HG03039 (cell line): ENCODE results near the gene GNA14.
"Not testable (repeated sequence)": the region's sequence is repeated elsewhere in the genome, so short reads cannot be mapped to it uniquely, and the experiment has no call there.

Experiments used
- ATAC-seq: cut with Tn5 transposase; IDR thresholded peaks from one replicate; pipeline ENCODE4 v1.9.1; 2021; ENCODE audit warnings: mild to moderate bottlenecking, moderate library complexity; ENCODE audit not compliant: unreplicated experiment

The GNA14 gene

GRCh38 chr9:77497322-77498198, 150.6 kb downstream of the GNA14 start:
- ATAC-seq: no peak

GRCh38 chr9:77495834-77496671, 152.1 kb downstream of the GNA14 start:
- ATAC-seq: no peak

GRCh38 chr9:77490279-77490678, 157.8 kb downstream of the GNA14 start:
- ATAC-seq: not testable (repeated sequence)

- ATAC-seq: not testable (repeated sequence)
Measured at GRCh38 chr9:77489405-77490163, 158.5 kb downstream of the GNA14 start.

- no peak for ATAC-seq
Measured at GRCh38 chr9:77488439-77489126, 159.5 kb downstream of the GNA14 start.

- ATAC-seq: no peak
Measured at GRCh38 chr9:77486968-77487367, 161.2 kb downstream of the GNA14 start.

GRCh38 chr9:77486463-77486862, 161.7 kb downstream of the GNA14 start:
- no peak for ATAC-seq

GRCh38 chr9:77475641-77476473, 172.3 kb downstream of the GNA14 start:
- peak; percentile 90 for ATAC-seq

- no peak for ATAC-seq
Measured at GRCh38 chr9:77474936-77475335, 173.2 kb downstream of the GNA14 start.

GRCh38 chr9:77472646-77473045, 175.5 kb downstream of the GNA14 start:
- no peak for ATAC-seq

GRCh38 chr9:77471572-77471971, 176.6 kb downstream of the GNA14 start:
- ATAC-seq: no peak

- no peak for ATAC-seq
Measured at GRCh38 chr9:77469515-77470231, 178.4 kb downstream of the GNA14 start.

- ATAC-seq: no peak
Measured at GRCh38 chr9:77464661-77465060, 183.5 kb downstream of the GNA14 start.

- no peak for ATAC-seq
Measured at GRCh38 chr9:77463151-77463550, 185.0 kb downstream of the GNA14 start.

GRCh38 chr9:77462066-77462465, 186.1 kb downstream of the GNA14 start:
- no peak for ATAC-seq

- ATAC-seq: no peak
Measured at GRCh38 chr9:77460938-77461337, 187.2 kb downstream of the GNA14 start.

GRCh38 chr9:77457916-77458592, 190.1 kb downstream of the GNA14 start:
- ATAC-seq: peak; percentile 83

- ATAC-seq: peak; percentile 82
Measured at GRCh38 chr9:77456829-77457437, 191.2 kb downstream of the GNA14 start.
